Common myeloid progenitor, CD34-positive (primary cell): ENCODE results near the gene GATAD2A.

ENCODE experiments used
- CTCF ChIA-PET: fragments of 350-600 bp; sonication (Branson Sonifier 250); formaldehyde crosslinking; loops from one replicate; lab custom pipeline; 2021; ENCODE audit warnings: antibody characterized with exemption; lab: Charles Lee
- POLR2A ChIA-PET: fragments of 350-600 bp; sonication (Branson Sonifier 250); formaldehyde crosslinking; loops from one replicate; lab custom pipeline; 2021; ENCODE audit warnings: antibody characterized with exemption; lab: Charles Lee
- DNase-seq, 3 donors: peaks; one replicate each; pipeline versions ENCODE4 v3.0.0 to v3.0.0-alpha.2; 2013
- H3K27ac ChIP-seq, 2 experiments: 1 replicate in 1 of 2; 2 replicates in 1 of 2; pipeline ENCODE4 v1.7.0; 2013; ENCODE audit warnings: inconsistent platforms in 2 of 2, low read length in 2 of 2, mild to moderate bottlenecking in 2 of 2, low read depth in 1 of 2, moderate library complexity in 1 of 2; ENCODE audit not compliant: severe bottlenecking in 2 of 2, insufficient read depth in 1 of 2, poor library complexity in 1 of 2
- H3K27me3 ChIP-seq, 5 experiments: replicated peaks in 2 of 5; 1 replicate in 3 of 5; 2 replicates in 2 of 5; pipeline versions ENCODE4 v1.6.1 to v1.7.0; 2013; ENCODE audit warnings: low read length in 4 of 5, mild to moderate bottlenecking in 2 of 5, moderate library complexity in 2 of 5, inconsistent platforms in 1 of 5; ENCODE audit not compliant: insufficient read depth in 5 of 5, control insufficient read depth in 4 of 5
- H3K36me3 ChIP-seq, 4 experiments: 1 replicate in 2 of 4; 2 replicates in 2 of 4; pipeline versions ENCODE4 v1.6.1 to v1.7.0; 2013; ENCODE audit warnings: low read length in 3 of 4, control low read depth in 1 of 4, mild to moderate bottlenecking in 1 of 4; ENCODE audit not compliant: control insufficient read depth in 4 of 4, insufficient read depth in 4 of 4
- H3K4me1 ChIP-seq, 4 experiments: 1 replicate in 3 of 4; 2 replicates in 1 of 4; pipeline versions ENCODE4 v1.6.1 to v1.7.1; 2013; ENCODE audit warnings: low read length in 3 of 4, mild to moderate bottlenecking in 3 of 4, control low read depth in 1 of 4, inconsistent platforms in 1 of 4, moderate library complexity in 1 of 4; ENCODE audit not compliant: control insufficient read depth in 4 of 4, insufficient read depth in 4 of 4; ENCODE audit errors: control extremely low read depth in 1 of 4
- H3K4me3 ChIP-seq, 7 experiments: 1 replicate in 4 of 7; 2 replicates in 3 of 7; pipeline versions ENCODE4 v1.5.1 to v1.7.0; 2013; ENCODE audit warnings: mild to moderate bottlenecking in 7 of 7, low read length in 6 of 7, moderate library complexity in 6 of 7, inconsistent platforms in 2 of 7, low read depth in 2 of 7, control low read depth in 1 of 7; ENCODE audit not compliant: insufficient read depth in 4 of 7, control insufficient read depth in 1 of 7; ENCODE audit errors: extremely low read depth in 1 of 7
- H3K9me3 ChIP-seq, 5 experiments: 1 replicate in 4 of 5; 2 replicates in 1 of 5; pipeline versions ENCODE4 v1.6.1 to v1.7.1; 2013; ENCODE audit warnings: low read length in 4 of 5, mild to moderate bottlenecking in 2 of 5, inconsistent platforms in 1 of 5, low read depth in 1 of 5, moderate library complexity in 1 of 5; ENCODE audit not compliant: control insufficient read depth in 4 of 5, insufficient read depth in 2 of 5; ENCODE audit errors: control extremely low read depth in 1 of 5
- WGBS: methylation state at CpG from one replicate; pipeline ENCODE4 v1.1.5; 2013; ENCODE audit not compliant: insufficient coverage; 5-methylcytosine and 5-hydroxymethylcytosine counted together

Gene GATAD2A

GRCh38 chr19:19530889-19531288 is 125.4 kb downstream of the GATAD2A start:
- Histone ChIP-seq H3K4me1 (peaks cover 0 to 13% (median 9%) of the 10 kb centered on the region in 4 experiments), H3K27ac (no peak overlapping the region), H3K9me3 (no peaks in the 10 kb centered on the region), H3K4me3 (no peak overlapping the region), H3K36me3 (peaks cover 0 to 32% (median 19%) of the 10 kb centered on the region in 4 experiments), H3K27me3 (no peaks in the 10 kb centered on the region)
- no peak for DNase-seq
- CTCF ChIA-PET, result interaction anchor here (0.5 to 3.4 kb wide), 13 partner anchors 9 to 456 kb away, joined by 3 to 29 read pairs (median 5); partner anchors contain the start of gene GMIP
- POLR2A ChIA-PET, result interaction anchor here (0.6 kb wide), 1 partner anchor 421 kb away, joined by 4 read pairs; no protein-coding TSS in a partner anchor
- 99% methylated on average over 3 of the region's 4 CpGs for WGBS

- Histone ChIP-seq H3K9me3 (no peaks in the 10 kb centered on the region), H3K27me3 (peaks cover 0 to 4% (median under 1%) of the 10 kb centered on the region in 5 experiments), H3K4me1 (peaks cover 0 to 6% (median 2%) of the 10 kb centered on the region in 4 experiments), H3K4me3 (no peak overlapping the region), H3K36me3 (peaks cover 0 to 28% (median 15%) of the 10 kb centered on the region in 4 experiments), H3K27ac (no peak overlapping the region)
- POLR2A ChIA-PET, result interaction anchor here (1.5 kb wide), 1 partner anchor 112 kb away, joined by 6 read pairs; the partner anchor contains the start of gene GMIP
- WGBS, result 38% methylated on average over 43 of the region's 48 CpGs
- DNase-seq, result peak; percentile 57 to 76 (median 71)
- CTCF ChIA-PET, result interaction anchor here (0.7 to 3.4 kb wide), 24 partner anchors 9 to 431 kb away, joined by 3 to 29 read pairs (median 5); partner anchors contain the start of gene GMIP
Observed at GRCh38 chr19:19531951-19532805, 126.7 kb downstream of the GATAD2A start.

- ChIA-PET POLR2A (interaction anchor here (1.5 kb wide), 1 partner anchor 111 kb away, joined by 6 read pairs; the partner anchor contains the start of gene GMIP), CTCF (interaction anchor here (0.7 to 3.4 kb wide), 20 partner anchors 8 to 430 kb away, joined by 3 to 29 read pairs (median 5); partner anchors contain the start of gene GMIP)
- H3K9me3 ChIP-seq, result no peaks in the 10 kb centered on the region
- no peak overlapping the region for H3K27ac ChIP-seq
- H3K4me3 ChIP-seq, result no peak overlapping the region
- WGBS, result 84% methylated on average over 9 of the region's 14 CpGs
- DNase-seq, result no peak
- H3K36me3 ChIP-seq, result peaks cover 0 to 19% (median 10%) of the 10 kb centered on the region in 4 experiments
- H3K4me1 ChIP-seq, result peaks cover 0 to 11% (median 3%) of the 10 kb centered on the region in 4 experiments
- H3K27me3 ChIP-seq, result peaks cover 0 to 13% (median 6%) of the 10 kb centered on the region in 5 experiments
Observed at GRCh38 chr19:19532806-19533701, 127.6 kb downstream of the GATAD2A start.

- no peak for DNase-seq
- 98% methylated on average over 6 of the region's 6 CpGs for WGBS
- ChIA-PET CTCF (interaction anchor here (3.1 to 3.2 kb wide), 2 partner anchors 12 to 20 kb away, joined by 11 to 29 read pairs; no protein-coding TSS in a partner anchor), POLR2A (no interaction called here)
- peaks cover 0 to 12% (median 6%) of the 10 kb centered on the region in 4 experiments for H3K36me3 ChIP-seq
- H3K4me1 ChIP-seq, result peaks cover 0 to 19% (median 11%) of the 10 kb centered on the region in 4 experiments
- no peak overlapping the region for H3K4me3 ChIP-seq
- no peaks in the 10 kb centered on the region for H3K9me3 ChIP-seq
- peaks cover 0 to 21% (median 11%) of the 10 kb centered on the region in 5 experiments for H3K27me3 ChIP-seq
- H3K27ac ChIP-seq, result no peak overlapping the region
Observed at GRCh38 chr19:19533841-19534240, 128.4 kb downstream of the GATAD2A start.

GRCh38 chr19:19534556-19535265 is 129.2 kb downstream of the GATAD2A start:
- ChIA-PET CTCF (interaction anchor here (0.6 to 2.7 kb wide), 3 partner anchors 19 to 109 kb away, joined by 3 to 13 read pairs (median 4); partner anchors contain the start of gene GMIP), POLR2A (no interaction called here)
- no peak overlapping the region for H3K4me3 ChIP-seq
- peaks cover 0 to 30% (median 16%) of the 10 kb centered on the region in 5 experiments for H3K27me3 ChIP-seq
- no peaks in the 10 kb centered on the region for H3K9me3 ChIP-seq
- peaks cover 0 to 20% (median 13%) of the 10 kb centered on the region in 4 experiments for H3K4me1 ChIP-seq
- 94% methylated on average over 26 of the region's 27 CpGs for WGBS
- DNase-seq, result no peak
- peaks cover 0 to 4% (median 1%) of the 10 kb centered on the region in 4 experiments for H3K36me3 ChIP-seq
- no peak overlapping the region for H3K27ac ChIP-seq
